SIG-M5 treated with dmso at 0.1 percent for 504 hours (cell line): ENCODE measurements around the gene SDHB.

ENCODE experiments used
- DNase-seq: peaks from one replicate; lab custom pipeline; 2025; ENCODE audit not compliant: unreplicated experiment; lab: John Stamatoyannopoulos, UW

The SDHB gene

DNA sequence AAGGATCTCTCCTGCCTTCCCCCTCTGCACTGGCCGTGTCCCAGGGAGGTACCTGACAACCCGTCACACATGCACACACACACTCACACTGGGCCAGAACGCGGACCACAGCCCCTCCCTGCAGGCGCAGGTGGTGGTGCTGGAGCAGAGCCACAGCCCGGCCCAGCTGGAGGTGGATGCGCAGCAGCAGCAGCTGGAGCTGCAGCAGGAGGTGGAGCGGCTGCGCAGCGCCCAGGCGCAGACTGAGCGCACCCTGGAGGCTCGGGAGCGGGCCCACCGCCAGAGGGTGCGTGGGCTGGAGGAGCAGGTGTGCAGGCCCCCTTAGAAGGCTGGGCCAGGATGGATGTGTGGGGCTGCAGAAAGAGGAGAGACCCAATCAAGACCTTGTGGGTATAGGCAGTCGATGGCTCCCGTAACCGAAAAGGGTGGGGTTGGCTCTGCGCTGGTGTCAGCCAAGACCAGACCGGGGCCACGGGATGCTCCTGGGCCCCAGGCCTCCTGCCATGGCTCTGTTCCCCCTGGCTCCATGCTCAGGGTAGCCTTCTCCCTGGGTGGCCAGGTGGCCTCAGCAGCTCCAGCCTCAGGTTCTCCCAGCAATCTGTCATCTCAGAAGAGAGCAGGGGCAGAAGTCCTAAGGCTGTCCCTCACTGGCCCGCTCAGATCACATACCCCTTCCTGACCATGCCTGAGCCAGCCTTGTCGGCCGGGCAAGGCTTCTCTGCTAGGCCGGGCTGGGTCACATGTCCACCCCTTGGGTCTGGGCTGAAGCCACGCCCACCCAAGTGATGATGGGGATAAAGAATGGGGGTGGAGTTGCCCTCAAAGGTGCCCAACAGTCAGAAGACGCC, 82.3 kb downstream of the SDHB start:
- DNase-seq = no peak

DNA sequence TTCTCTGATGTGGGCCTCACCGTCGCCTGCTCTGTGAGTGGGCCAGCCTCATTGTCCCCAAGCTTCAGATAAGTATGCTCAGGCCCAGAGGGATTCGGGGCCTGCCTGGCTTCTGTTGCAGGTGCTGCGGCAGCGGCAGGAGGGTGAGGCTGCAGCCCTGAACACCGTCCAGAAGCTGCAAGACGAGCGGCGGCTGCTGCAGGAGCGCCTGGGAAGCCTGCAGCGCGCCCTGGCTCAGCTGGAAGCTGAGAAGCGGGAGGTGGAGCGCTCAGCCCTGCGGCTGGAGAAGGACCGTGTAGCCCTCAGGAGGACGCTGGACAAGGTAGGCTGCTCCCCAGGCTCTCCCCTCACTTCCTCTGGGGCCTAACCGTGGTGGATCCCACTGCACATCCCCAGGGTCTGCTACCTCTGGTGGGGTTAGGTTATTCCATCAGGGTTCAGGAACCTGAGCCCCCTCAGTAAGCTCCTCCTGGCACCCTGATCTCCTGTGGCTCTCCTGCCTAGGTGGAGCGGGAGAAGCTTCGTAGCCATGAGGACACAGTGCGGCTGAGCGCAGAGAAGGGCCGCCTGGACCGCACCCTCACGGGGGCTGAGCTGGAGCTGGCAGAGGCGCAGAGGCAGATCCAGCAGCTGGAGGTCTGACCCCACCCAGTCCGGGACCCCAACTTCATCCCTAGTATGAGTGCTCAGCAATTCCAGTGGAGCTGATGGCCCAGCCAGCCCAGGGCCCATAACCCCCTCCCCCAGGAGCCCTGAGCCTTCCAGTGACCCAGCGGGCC, 83.5 kb downstream of the SDHB start:
- DNase-seq = no peak

DNA sequence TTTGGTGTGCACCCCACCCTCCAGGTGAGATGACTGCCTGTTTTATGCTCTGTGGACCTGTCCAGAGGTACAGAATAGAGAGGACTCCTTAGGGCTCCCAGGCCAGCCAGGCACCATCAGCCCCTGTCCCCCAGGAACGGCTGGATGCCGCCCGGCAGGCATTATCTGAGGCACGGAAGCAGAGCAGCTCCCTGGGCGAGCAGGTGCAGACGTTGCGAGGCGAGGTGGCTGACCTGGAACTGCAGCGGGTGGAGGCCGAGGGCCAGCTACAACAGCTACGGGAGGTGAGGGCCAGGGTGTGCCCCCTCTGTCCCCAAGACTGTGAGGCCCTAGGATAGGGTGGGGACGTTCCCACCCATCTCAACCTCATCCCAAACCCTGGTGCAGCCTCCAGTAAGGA, 84.2 kb downstream of the SDHB start:
- no peak for DNase-seq

DNA sequence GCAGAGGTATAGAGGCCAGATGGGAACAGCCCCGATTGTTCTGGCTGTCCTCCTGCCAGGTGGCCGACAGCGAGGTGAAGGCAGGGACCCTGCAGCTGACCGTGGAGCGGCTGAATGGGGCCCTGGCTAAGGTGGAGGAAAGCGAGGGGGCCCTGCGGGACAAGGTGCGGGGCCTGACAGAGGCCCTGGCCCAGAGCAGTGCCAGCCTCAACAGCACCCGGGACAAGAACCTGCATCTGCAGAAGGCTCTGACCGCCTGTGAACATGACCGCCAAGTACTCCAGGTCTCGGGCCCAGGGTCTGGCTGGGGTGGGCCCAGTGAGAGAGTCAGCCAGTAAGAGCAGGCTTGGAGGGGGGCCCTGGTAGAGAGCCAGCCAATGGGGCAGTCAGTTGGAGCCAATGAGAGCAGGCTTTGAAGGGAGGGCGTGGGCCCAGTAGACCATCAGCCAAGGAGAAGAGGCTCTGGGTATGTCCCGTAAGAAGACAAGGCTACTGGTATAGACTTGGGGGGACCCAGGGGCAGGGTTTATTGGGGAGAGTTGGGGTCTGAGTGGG, 84.7 kb downstream of the SDHB start:
- DNase-seq = no peak
